Mucosa of descending colon (tissue), 3 donors: ENCODE measurements around the gene PAX3. TPM values are rescaled to one million over a fixed set of nuclear protein-coding genes. Genes with fewer than 3 reads are reported as not detected.

Experiments
- ATAC-seq: fragments of 200-7000 bp; cut with Tn5 transposase; one replicate; pipeline ENCODE4 v1.9.1; 2020; ENCODE audit warnings: mild to moderate bottlenecking, moderate library complexity
- DNase-seq, 3 donors: peaks; one replicate each; pipeline ENCODE4 v3.0.0-alpha.2; 2020
- H3K36me3 ChIP-seq: fragments of 200-600 bp; one replicate; pipeline ENCODE4 v1.8.0; 2021; ENCODE audit warnings: low read depth, mild to moderate bottlenecking
- H3K4me1 ChIP-seq: fragments of 200-600 bp; one replicate; pipeline ENCODE4 v1.8.0; 2021; ENCODE audit warnings: low read depth, mild to moderate bottlenecking
- H3K4me3 ChIP-seq: fragments of 200-600 bp; one replicate; pipeline ENCODE4 v1.8.0; 2021; ENCODE audit warnings: mild to moderate bottlenecking
- H3K9me3 ChIP-seq: fragments of 200-600 bp; one replicate; pipeline ENCODE4 v1.8.0; 2021; ENCODE audit warnings: mild to moderate bottlenecking
- intact Hi-C, 2 donors: fragments of 100-400 bp; cut with DNase I in 1 of 2; cut with micrococcal nuclease in 1 of 2; formaldehyde crosslinking; loops; one replicate each; pipeline versions ENCODE4 v1.11.0 to v1.11.1; 2022; cut with DNase I, micrococcal nuclease
- total RNA-seq, 3 donors: library from RNA; stranded (reverse); fragmentation: NEBNext Ultra II Directional in 2 of 3; extraction: Animal tissue kit (Norgen Biotek cat#: 25700) in 2 of 3; gene quantifications; one replicate each; pipeline versions ENCODE4 v1.2.1 to v1.2.4, GENCODE V29; 2021 to 2023
- TF ChIP-seq, protein P1 (sequence below): fragments of 200-600 bp; IDR thresholded peaks from one replicate; pipeline ENCODE4 v1.8.0; 2022; ENCODE audit warnings: antibody characterized with exemption, mild to moderate bottlenecking
- donor health status: DM: no; HTN: no; CAD: no; lungs with moderate emphysema.
- donor health status: DM: no; HTN: no; CAD: no.
- donor health status: DM: no; HTN: yes; CAD: no.

The PAX3 gene
- total RNA-seq, 3 donors from 2014 or later: not detected

DNA sequence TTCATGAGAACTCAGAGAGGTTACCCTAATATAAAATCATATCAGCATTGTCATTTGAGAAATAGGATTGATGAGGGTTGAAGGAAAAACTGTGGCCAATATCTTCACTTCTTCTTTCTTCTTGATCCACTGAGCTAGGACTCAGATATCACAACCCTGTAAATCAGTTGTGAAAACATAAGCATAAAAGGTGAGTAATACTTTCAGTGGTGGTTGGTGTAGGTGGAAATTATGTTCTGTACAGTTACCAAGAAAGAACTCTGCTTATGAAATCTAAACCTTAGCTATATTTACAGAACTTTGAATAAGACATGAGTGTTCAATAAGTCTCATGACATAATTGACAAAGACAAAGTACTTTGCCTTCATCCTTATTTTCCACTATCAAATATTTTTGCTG lies 56.3 kb downstream of the PAX3 start:
- no peaks in the 10 kb centered on the region for H3K9me3 ChIP-seq
- TF ChIP-seq, protein P1, sequence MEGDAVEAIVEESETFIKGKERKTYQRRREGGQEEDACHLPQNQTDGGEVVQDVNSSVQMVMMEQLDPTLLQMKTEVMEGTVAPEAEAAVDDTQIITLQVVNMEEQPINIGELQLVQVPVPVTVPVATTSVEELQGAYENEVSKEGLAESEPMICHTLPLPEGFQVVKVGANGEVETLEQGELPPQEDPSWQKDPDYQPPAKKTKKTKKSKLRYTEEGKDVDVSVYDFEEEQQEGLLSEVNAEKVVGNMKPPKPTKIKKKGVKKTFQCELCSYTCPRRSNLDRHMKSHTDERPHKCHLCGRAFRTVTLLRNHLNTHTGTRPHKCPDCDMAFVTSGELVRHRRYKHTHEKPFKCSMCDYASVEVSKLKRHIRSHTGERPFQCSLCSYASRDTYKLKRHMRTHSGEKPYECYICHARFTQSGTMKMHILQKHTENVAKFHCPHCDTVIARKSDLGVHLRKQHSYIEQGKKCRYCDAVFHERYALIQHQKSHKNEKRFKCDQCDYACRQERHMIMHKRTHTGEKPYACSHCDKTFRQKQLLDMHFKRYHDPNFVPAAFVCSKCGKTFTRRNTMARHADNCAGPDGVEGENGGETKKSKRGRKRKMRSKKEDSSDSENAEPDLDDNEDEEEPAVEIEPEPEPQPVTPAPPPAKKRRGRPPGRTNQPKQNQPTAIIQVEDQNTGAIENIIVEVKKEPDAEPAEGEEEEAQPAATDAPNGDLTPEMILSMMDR: no peak
- no peaks in the 10 kb centered on the region for H3K36me3 ChIP-seq
- DNase-seq (no peak), ATAC-seq (no peak)
- H3K4me1 ChIP-seq: no peaks in the 10 kb centered on the region
- no peak overlapping the region for H3K4me3 ChIP-seq
- intact Hi-C loops: no loop called here

DNA sequence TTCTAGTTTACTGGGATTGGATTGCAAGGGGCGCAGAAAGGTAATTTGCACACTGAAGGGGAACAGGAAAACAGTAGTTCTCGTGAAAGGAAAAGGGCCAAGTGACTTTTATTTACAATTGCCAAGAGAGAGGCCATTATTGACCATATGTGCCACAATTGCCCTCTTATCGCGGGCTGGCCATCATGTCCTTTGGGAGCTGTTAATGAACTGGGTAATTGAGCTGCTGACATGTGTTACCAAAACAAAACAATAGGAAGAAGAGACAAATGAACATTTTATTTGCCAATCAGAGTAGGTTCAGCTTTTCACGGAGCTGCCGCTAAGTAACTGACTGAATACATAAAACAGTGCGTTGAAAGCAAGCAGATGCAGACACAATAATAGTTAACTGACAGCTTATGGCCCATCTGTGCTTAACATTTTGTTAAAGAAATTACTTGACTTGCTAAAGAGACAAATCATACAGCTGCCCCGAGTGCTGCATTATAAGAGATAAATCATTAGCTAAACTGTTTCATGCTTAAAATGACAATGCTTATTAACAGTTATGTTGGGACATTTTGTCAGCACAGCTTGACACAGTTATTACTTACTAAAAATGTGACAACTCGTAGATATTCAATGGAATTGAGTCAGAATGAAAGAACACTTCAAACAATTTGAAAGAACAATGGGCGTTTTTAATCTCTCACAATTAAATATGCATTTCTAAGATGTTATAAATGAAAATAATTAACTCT lies 57.5 kb downstream of the PAX3 start:
- DNase-seq (no peak), ATAC-seq (no peak)
- no peaks in the 10 kb centered on the region for H3K4me1 ChIP-seq
- no peaks in the 10 kb centered on the region for H3K9me3 ChIP-seq
- TF ChIP-seq, protein P1: no peak
- H3K36me3 ChIP-seq: no peaks in the 10 kb centered on the region
- no peak overlapping the region for H3K4me3 ChIP-seq
- intact Hi-C loops: no loop called here

DNA sequence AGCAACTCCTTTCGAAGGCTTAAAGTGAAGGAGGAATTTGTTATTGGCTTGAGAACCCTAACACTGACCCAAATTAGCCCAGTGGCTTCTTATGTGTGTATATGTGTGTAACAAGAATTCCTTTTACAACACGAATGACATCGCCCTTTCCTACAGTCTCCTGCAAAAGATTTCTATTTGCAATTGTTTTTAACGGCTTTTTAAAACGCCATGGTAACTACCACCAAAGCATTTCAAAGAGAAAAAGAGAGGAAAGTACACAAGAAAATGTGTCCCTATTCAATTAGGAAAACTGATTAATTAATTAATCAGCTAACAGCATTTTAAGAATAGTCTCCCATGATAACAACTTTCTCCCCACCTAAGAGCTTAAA lies 58.1 kb downstream of the PAX3 start:
- H3K36me3 ChIP-seq: no peaks in the 10 kb centered on the region
- TF ChIP-seq, protein P1: no peak
- no peak for DNase-seq
- intact Hi-C loops: no loop called here
- ATAC-seq: no peak
- no peak overlapping the region for H3K4me3 ChIP-seq
- no peaks in the 10 kb centered on the region for H3K4me1 ChIP-seq
- H3K9me3 ChIP-seq: no peaks in the 10 kb centered on the region

DNA sequence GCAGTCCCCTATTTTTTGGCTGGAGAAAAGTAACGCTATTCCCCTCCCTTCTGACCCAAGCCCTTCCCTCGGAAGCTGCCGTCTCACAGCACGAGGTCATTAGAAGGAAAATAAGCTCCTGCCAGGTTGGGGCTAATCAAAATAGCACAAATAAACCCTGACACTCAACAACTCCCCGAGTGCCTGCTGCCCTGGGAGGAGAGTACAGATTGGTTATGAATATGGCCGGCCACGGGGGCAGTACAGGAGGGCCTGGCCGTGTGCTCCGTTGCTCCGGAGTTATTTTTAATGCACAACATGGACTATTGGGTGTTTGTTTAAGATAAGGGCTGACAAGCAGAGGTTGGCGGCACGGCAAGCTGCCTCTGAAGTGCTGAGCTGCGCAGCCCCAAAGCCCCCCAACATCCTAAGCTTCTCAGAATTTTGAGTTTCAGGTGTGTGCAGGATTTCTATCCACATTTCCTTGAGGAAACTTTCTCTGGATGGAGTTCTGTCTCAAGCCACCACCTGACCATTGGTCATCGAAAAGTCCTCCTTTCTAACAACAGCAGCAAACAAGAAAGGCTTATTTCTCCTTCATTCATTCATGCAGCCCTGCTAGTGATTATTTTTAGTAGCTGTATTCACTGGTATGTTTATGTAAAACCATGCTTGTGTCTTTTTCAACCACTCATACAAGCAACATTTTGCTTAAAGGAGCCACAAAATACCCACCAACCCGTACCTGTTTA lies 58.7 kb downstream of the PAX3 start:
- ATAC-seq: no peak
- TF ChIP-seq, protein P1: no peak
- intact Hi-C loops: no loop called here
- H3K4me1 ChIP-seq: no peaks in the 10 kb centered on the region
- H3K4me3 ChIP-seq: no peak overlapping the region
- no peaks in the 10 kb centered on the region for H3K36me3 ChIP-seq
- DNase-seq: no peak
- no peaks in the 10 kb centered on the region for H3K9me3 ChIP-seq

DNA sequence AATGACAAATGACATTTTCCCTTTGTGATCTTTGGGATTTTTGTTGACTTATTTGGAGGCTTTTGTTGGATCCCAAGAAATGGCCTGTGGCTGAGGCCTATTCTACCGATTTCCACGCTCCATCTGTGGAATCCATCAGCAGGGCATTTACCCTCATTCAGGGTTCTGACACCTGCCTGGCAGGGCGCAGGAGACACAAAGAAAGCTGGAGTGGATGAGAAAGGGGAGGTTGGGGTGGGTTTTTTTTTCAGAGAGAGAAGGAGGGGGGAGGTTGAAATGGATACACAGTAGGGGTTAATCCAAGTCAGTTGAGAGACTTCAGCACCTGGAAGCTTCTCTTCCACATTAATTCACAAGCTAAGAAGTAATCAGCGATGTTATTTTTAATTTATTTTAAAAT lies 59.7 kb downstream of the PAX3 start:
- no peaks in the 10 kb centered on the region for H3K9me3 ChIP-seq
- no peak for DNase-seq
- TF ChIP-seq, protein P1: no peak
- H3K4me3 ChIP-seq: no peak overlapping the region
- no peak for ATAC-seq
- no peaks in the 10 kb centered on the region for H3K4me1 ChIP-seq
- no peaks in the 10 kb centered on the region for H3K36me3 ChIP-seq
- intact Hi-C loops: no loop called here
